ENCODE measurements around the gene CEP41. TPM values are rescaled to one million over a fixed set of nuclear protein-coding genes. Genes with fewer than 3 reads are reported as not detected.

The CEP41 gene
- total and polyA plus RNA-seq, 8 donors: 12.4 to 34.2 (median 28.6) TPM

- no peak overlapping the region for H3K4me3 ChIP-seq
- H3K9me3 ChIP-seq: peaks cover 0 to 8% of the 10 kb centered on the region in 2 donors
- no peak for DNase-seq
- peaks cover 2 to 12% of the 10 kb centered on the region in 2 donors for H3K4me1 ChIP-seq
- no peaks in the 10 kb centered on the region for H3K27me3 ChIP-seq
- intact Hi-C loops (cut with DNase I): no loop called here
- ATAC-seq: no peak
- no peak overlapping the region for H3K27ac ChIP-seq
- no peaks in the 10 kb centered on the region for H3K36me3 ChIP-seq
- TF ChIP-seq, protein P1, sequence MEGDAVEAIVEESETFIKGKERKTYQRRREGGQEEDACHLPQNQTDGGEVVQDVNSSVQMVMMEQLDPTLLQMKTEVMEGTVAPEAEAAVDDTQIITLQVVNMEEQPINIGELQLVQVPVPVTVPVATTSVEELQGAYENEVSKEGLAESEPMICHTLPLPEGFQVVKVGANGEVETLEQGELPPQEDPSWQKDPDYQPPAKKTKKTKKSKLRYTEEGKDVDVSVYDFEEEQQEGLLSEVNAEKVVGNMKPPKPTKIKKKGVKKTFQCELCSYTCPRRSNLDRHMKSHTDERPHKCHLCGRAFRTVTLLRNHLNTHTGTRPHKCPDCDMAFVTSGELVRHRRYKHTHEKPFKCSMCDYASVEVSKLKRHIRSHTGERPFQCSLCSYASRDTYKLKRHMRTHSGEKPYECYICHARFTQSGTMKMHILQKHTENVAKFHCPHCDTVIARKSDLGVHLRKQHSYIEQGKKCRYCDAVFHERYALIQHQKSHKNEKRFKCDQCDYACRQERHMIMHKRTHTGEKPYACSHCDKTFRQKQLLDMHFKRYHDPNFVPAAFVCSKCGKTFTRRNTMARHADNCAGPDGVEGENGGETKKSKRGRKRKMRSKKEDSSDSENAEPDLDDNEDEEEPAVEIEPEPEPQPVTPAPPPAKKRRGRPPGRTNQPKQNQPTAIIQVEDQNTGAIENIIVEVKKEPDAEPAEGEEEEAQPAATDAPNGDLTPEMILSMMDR (IDR thresholded peaks at IDR 0.05): no peak
Measured at GRCh38 chr7:130365088-130365487, 75.7 kb downstream of the CEP41 start.

GRCh38 chr7:130364451-130364850 is 76.4 kb downstream of the CEP41 start:
- TF ChIP-seq, protein P1 (IDR thresholded peaks at IDR 0.05): no peak
- Histone ChIP-seq H3K36me3 (no peaks in the 10 kb centered on the region), H3K4me3 (no peak overlapping the region), H3K27me3 (no peaks in the 10 kb centered on the region), H3K9me3 (peaks cover 0 to 15% of the 10 kb centered on the region in 2 donors), H3K4me1 (peaks cover 2 to 9% of the 10 kb centered on the region in 2 donors), H3K27ac (no peak overlapping the region)
- intact Hi-C loops (cut with DNase I): no loop called here
- ATAC-seq (no peak), DNase-seq (no peak)

GRCh38 chr7:130363026-130363847 is 77.6 kb downstream of the CEP41 start:
- H3K36me3 ChIP-seq: no peaks in the 10 kb centered on the region
- H3K27ac ChIP-seq: no peak overlapping the region
- DNase-seq (peak in 1 of 4 donors; percentile 41), ATAC-seq (peak; percentile 82)
- H3K27me3 ChIP-seq: no peaks in the 10 kb centered on the region
- peaks cover 0 to 25% of the 10 kb centered on the region in 2 donors for H3K9me3 ChIP-seq
- no peaks in the 10 kb centered on the region for H3K4me1 ChIP-seq
- H3K4me3 ChIP-seq: no peak overlapping the region
- TF ChIP-seq, protein P1 (IDR thresholded peaks at IDR 0.05): no peak
- intact Hi-C loops (cut with DNase I): no loop called here

DNA sequence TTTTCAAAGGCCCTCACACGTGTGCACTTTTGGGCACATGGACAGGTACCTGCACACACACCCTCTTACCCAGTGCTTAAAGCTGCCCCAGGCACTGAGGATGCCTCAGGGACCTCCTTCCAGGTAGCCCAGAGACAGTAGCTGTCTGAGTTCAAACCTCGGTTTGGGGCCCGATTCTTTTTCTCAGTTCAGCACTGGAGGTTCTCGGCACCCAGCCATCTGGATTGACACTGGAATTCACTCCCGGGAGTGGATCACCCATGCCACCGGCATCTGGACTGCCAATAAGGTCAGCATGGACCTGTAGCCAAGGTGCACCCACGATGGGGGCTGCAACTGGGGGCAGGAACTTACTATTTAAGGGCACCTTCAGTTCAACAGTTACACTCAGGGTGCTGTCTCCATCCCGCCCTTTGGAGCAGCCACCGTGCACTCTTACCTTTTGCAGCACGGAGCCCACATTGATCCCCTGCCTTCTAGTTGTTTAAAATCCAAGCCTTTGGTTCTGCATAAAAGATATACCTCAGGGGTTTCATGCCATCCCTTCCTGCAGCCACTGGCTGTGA is 78.5 kb downstream of the CEP41 start:
- TF ChIP-seq, protein P1 (IDR thresholded peaks at IDR 0.05): no peak
- Histone ChIP-seq H3K27ac (no peak overlapping the region), H3K36me3 (no peaks in the 10 kb centered on the region), H3K4me1 (peaks cover 0 to under 1% of the 10 kb centered on the region in 2 donors), H3K27me3 (no peaks in the 10 kb centered on the region), H3K4me3 (no peak overlapping the region), H3K9me3 (peaks cover 0 to 25% of the 10 kb centered on the region in 2 donors)
- ATAC-seq (no peak), DNase-seq (peak in 1 of 4 donors; percentile 28)
- intact Hi-C loops (cut with DNase I): no loop called here

GRCh38 chr7:130361681-130362080 is 79.1 kb downstream of the CEP41 start:
- peaks cover 0 to 25% of the 10 kb centered on the region in 2 donors for H3K9me3 ChIP-seq
- ATAC-seq: no peak
- H3K4me1 ChIP-seq: peaks cover 0 to 7% of the 10 kb centered on the region in 2 donors
- no peak overlapping the region for H3K4me3 ChIP-seq
- H3K27ac ChIP-seq: no peak overlapping the region
- no peaks in the 10 kb centered on the region for H3K27me3 ChIP-seq
- H3K36me3 ChIP-seq: no peaks in the 10 kb centered on the region
- DNase-seq: no peak
- TF ChIP-seq, protein P1 (IDR thresholded peaks at IDR 0.05): no peak
- intact Hi-C loops (cut with DNase I): no loop called here

Measured in left lung (tissue), 10 donors.